T-helper 17 cell (primary cell): ENCODE measurements around the gene BCAS4. TPM values are rescaled to one million over a fixed set of nuclear protein-coding genes. Genes with fewer than 3 reads are reported as not detected.
"Not testable (repeated sequence)": the region's sequence is repeated elsewhere in the genome, so short reads cannot be mapped to it uniquely, and the experiment has no call there.

ENCODE experiments used
- ATAC-seq: fragments of 150-1000 bp; cut with Tn5 transposase; 2 replicates; pipeline ENCODE4 v1.10.0; 2021; ENCODE audit warnings: mild to moderate bottlenecking, moderate library complexity
- DNase-seq, 3 donors: peaks; one replicate each; pipeline versions ENCODE4 v3.0.0 to v3.0.0-alpha.2; 2020 to 2021
- H3K9me3 ChIP-seq: one replicate; pipeline ENCODE4 v1.7.0; 2013; ENCODE audit warnings: low read length, mild to moderate bottlenecking; ENCODE audit not compliant: control insufficient read depth, poor library complexity, severe bottlenecking
- H3K27ac Mint-ChIP-seq: one replicate; pipeline ENCODE4 v1.8.0; 2022; ENCODE audit warnings: mild to moderate bottlenecking, moderate library complexity, mixed read lengths
- H3K27me3 Mint-ChIP-seq: one replicate; pipeline ENCODE4 v1.8.0; 2022; ENCODE audit warnings: mixed read lengths
- H3K36me3 Mint-ChIP-seq: one replicate; pipeline ENCODE4 v1.8.0; 2022; ENCODE audit warnings: low read depth, mixed read lengths
- H3K4me1 Mint-ChIP-seq: one replicate; pipeline ENCODE4 v1.8.0; 2022; ENCODE audit warnings: mild to moderate bottlenecking, mixed read lengths
- H3K4me3 Mint-ChIP-seq: one replicate; pipeline ENCODE4 v1.8.0; 2022; ENCODE audit warnings: mild to moderate bottlenecking, moderate library complexity, mixed read lengths
- total RNA-seq, 4 donors: library from RNA in 2 of 4; stranded (reverse) in 2 of 4; gene quantifications; one replicate each; pipeline ENCODE4 v1.2.3 and lab custom pipeline; 2022 to 2026

Gene BCAS4
- total RNA-seq, 2 donors from 2014 or later = 8.0 to 8.5 TPM

- Mint-ChIP-seq H3K36me3 (no peaks in the 10 kb centered on the region), H3K27me3 (peaks cover 10% of the 10 kb centered on the region)
Measured at GRCh38 chr20:50777373-50777772, 17.5 kb upstream of the BCAS4 start.

GRCh38 chr20:50778994-50779393 lies 15.9 kb upstream of the BCAS4 start:
- ATAC-seq, H3K36me3 Mint-ChIP-seq, H3K27ac Mint-ChIP-seq: not testable (repeated sequence)

More at GRCh38 chr20:50777373-50777772, 17.5 kb upstream of the BCAS4 start:
- no peaks in the 10 kb centered on the region for H3K9me3 ChIP-seq
- Mint-ChIP-seq H3K4me1 (peaks cover 2% of the 10 kb centered on the region), H3K4me3 (no peak overlapping the region), H3K27ac (no peak overlapping the region)
- ATAC-seq = no peak
- no peak for DNase-seq

GRCh38 chr20:50783390-50783789 lies 11.5 kb upstream of the BCAS4 start:
- no peaks in the 10 kb centered on the region for H3K9me3 ChIP-seq
- Mint-ChIP-seq H3K36me3 (no peaks in the 10 kb centered on the region), H3K27ac (no peak overlapping the region), H3K4me3 (no peak overlapping the region), H3K4me1 (peaks cover 2% of the 10 kb centered on the region), H3K27me3 (peaks cover 15% of the 10 kb centered on the region)
- DNase-seq (no peak), ATAC-seq (no peak)

More at GRCh38 chr20:50778994-50779393, 15.9 kb upstream of the BCAS4 start:
- H3K9me3 ChIP-seq, H3K4me3 Mint-ChIP-seq, DNase-seq, H3K4me1 Mint-ChIP-seq, H3K27me3 Mint-ChIP-seq: not testable (repeated sequence)

GRCh38 chr20:50783903-50784302 lies 11.0 kb upstream of the BCAS4 start:
- Mint-ChIP-seq H3K4me3 (no peak overlapping the region), H3K4me1 (peaks cover 2% of the 10 kb centered on the region), H3K36me3 (no peaks in the 10 kb centered on the region), H3K27ac (no peak overlapping the region), H3K27me3 (peaks cover 15% of the 10 kb centered on the region)
- no peak for ATAC-seq
- H3K9me3 ChIP-seq = no peaks in the 10 kb centered on the region
- no peak for DNase-seq

GRCh38 chr20:50784464-50784863 lies 10.4 kb upstream of the BCAS4 start:
- ATAC-seq (no peak), DNase-seq (no peak)
- Mint-ChIP-seq H3K27ac (no peak overlapping the region), H3K36me3 (no peaks in the 10 kb centered on the region), H3K4me3 (no peak overlapping the region), H3K27me3 (peaks cover 15% of the 10 kb centered on the region), H3K4me1 (peaks cover 2% of the 10 kb centered on the region)
- no peaks in the 10 kb centered on the region for H3K9me3 ChIP-seq

- Mint-ChIP-seq H3K36me3 (no peaks in the 10 kb centered on the region), H3K27ac (peak overlapping the region; percentile 37), H3K4me3 (no peak overlapping the region), H3K4me1 (peaks cover 2% of the 10 kb centered on the region), H3K27me3 (peaks cover 7% of the 10 kb centered on the region)
- ATAC-seq (no peak), DNase-seq (no peak)
- no peaks in the 10 kb centered on the region for H3K9me3 ChIP-seq
Measured at GRCh38 chr20:50786703-50787102, 8.2 kb upstream of the BCAS4 start.

GRCh38 chr20:50787181-50787580 lies 7.7 kb upstream of the BCAS4 start:
- H3K9me3 ChIP-seq = no peaks in the 10 kb centered on the region
- Mint-ChIP-seq H3K4me1 (peaks cover 2% of the 10 kb centered on the region), H3K27ac (peak overlapping the region; percentile 37), H3K4me3 (no peak overlapping the region), H3K36me3 (no peaks in the 10 kb centered on the region), H3K27me3 (peaks cover 6% of the 10 kb centered on the region)
- ATAC-seq (no peak), DNase-seq (no peak)

GRCh38 chr20:50788045-50788991 lies 6.5 kb upstream of the BCAS4 start:
- ATAC-seq = no peak
- Mint-ChIP-seq H3K4me1 (peaks cover 2% of the 10 kb centered on the region), H3K36me3 (no peaks in the 10 kb centered on the region), H3K27me3 (peaks cover 6% of the 10 kb centered on the region), H3K4me3 (no peak overlapping the region), H3K27ac (no peak overlapping the region)
- no peaks in the 10 kb centered on the region for H3K9me3 ChIP-seq
- no peak for DNase-seq

GRCh38 chr20:50789968-50790650 lies 4.8 kb upstream of the BCAS4 start:
- ATAC-seq (no peak), DNase-seq (no peak)
- Mint-ChIP-seq H3K4me3 (peak overlapping the region; percentile 21), H3K27me3 (peaks cover 6% of the 10 kb centered on the region), H3K4me1 (peaks cover 2% of the 10 kb centered on the region), H3K27ac (peak overlapping the region; percentile 37), H3K36me3 (no peaks in the 10 kb centered on the region)
- H3K9me3 ChIP-seq = no peaks in the 10 kb centered on the region

- Mint-ChIP-seq H3K4me3 (no peak overlapping the region), H3K4me1 (peaks cover 5% of the 10 kb centered on the region), H3K27me3 (peaks cover 6% of the 10 kb centered on the region), H3K36me3 (no peaks in the 10 kb centered on the region), H3K27ac (peak overlapping the region; percentile 37)
- no peaks in the 10 kb centered on the region for H3K9me3 ChIP-seq
- ATAC-seq = peak; percentile 66
- peak; percentile 52 to 68 (median 55) for DNase-seq
Measured at GRCh38 chr20:50790651-50791277, 4.1 kb upstream of the BCAS4 start.

GRCh38 chr20:50792708-50793574 lies 1.9 kb upstream of the BCAS4 start:
- H3K9me3 ChIP-seq = no peaks in the 10 kb centered on the region
- H3K4me3 Mint-ChIP-seq = no peak overlapping the region
- no peak overlapping the region for H3K27ac Mint-ChIP-seq
- DNase-seq (no peak), ATAC-seq (no peak)
- no peaks in the 10 kb centered on the region for H3K36me3 Mint-ChIP-seq
- no peaks in the 10 kb centered on the region for H3K27me3 Mint-ChIP-seq
- H3K4me1 Mint-ChIP-seq = peaks cover 4% of the 10 kb centered on the region

GRCh38 chr20:50793575-50794016 lies 1.3 kb upstream of the BCAS4 start:
- not testable (repeated sequence) for ATAC-seq, H3K9me3 ChIP-seq, H3K4me1 Mint-ChIP-seq, H3K27ac Mint-ChIP-seq, H3K27me3 Mint-ChIP-seq, H3K36me3 Mint-ChIP-seq
- peak in 2 of 3 donors; percentile 20 to 22 for DNase-seq
- H3K4me3 Mint-ChIP-seq = peak overlapping the region; percentile 25
